ENCODE measurements around the gene C3orf85.

DNA sequence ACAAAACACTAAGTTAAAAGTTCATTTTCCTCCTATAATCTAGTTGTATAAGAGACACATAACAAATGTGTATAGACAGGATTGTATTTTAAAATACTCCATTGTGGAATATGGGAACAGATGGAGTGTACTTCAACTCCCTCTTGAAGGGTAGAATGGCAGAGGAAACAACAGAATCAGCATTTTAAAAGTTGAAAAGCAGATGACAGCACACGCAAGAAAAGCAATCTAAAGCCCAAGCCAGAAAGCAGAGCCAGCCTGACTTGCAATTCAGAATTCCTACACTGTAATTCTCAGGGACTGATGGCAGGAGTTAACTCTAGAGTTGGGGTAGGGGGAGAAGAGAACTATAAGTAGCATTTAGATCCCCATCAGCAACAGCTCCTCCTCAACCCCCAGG is 41.4 kb upstream of the C3orf85 start:
- TF ChIP-seq ZNF513 (tag by site-specific recombination; IDR thresholded peaks at IDR 0.05) (no peak), ZNF776 (tag by site-specific recombination; IDR thresholded peaks at IDR 0.05; ENCODE audit: borderline replicate concordance) (no peak), ZNF274 (IDR thresholded peaks at IDR 0.05; ENCODE audit: low read length) (no peak), ZNF274 (tag by site-specific recombination; IDR thresholded peaks at IDR 0.05; ENCODE audit: borderline replicate concordance) (no peak), ZNF335 (tag by site-specific recombination; conservative IDR thresholded peaks at IDR 0.05) (no peak), EGR2 (tag by site-specific recombination; IDR thresholded peaks at IDR 0.05; ENCODE audit: low read depth) (no peak), YY1 (tag by site-specific recombination; IDR thresholded peaks at IDR 0.05) (no peak), ZIC2 (tag by site-specific recombination; IDR thresholded peaks at IDR 0.05) (no peak)
